ENCODE results near the gene RNF19B.
"Not testable (repeated sequence)": the region's sequence is repeated elsewhere in the genome, so short reads cannot be mapped to it uniquely, and the experiment has no call there.

Gene RNF19B

DNA sequence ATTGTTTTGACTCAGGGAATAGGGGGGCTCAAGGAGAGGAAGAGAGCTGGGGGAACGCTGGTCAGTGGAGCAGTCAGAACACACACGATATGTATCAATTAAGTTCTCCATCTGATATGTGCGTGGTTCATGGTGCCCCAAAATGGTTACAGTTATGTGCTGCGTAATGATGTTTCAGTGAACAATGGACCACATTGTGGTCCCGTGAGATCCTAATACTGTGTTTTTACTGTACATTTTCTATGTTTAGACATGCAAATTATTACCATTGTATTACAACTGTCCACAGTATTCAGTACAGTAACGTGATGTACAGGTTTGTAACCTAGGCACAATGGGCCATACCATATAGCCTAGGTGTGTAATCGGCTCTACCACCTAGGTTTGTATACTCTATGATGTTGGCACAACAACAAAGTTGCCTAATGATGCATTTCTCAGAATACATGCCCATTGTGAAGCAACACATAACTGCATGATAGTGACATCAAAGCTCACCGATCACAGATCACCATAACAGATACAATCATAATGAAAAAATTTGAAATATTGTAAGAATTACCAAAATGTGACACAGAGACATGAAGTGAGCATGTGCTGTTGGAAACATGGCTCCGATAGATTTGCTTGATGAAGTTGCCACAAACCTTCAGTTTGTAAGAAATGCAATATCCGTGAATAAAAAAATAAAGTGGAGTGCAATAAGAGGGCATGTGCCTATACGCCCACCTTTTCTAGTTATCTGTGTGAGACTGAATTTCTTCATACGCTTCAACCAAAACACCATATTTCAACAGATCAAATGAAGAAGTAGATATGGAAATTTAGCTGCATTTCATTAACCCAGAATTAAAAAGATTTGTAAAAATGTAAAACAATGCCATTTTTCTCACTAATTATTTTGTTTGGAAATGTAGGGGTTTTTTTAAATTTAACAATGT lies 48.6 kb downstream of the RNF19B start:
- DNase-seq (ENCODE audit: low spot score in 2 of 2): no peak
- no peak for ATAC-seq
- Mint-ChIP-seq H3K27ac (no peak overlapping the region), H3K9me3 (no peaks in the 10 kb centered on the region), H3K4me1 (peaks cover 16% of the 10 kb centered on the region), H3K4me3 (no peak overlapping the region), H3K36me3 (no peaks in the 10 kb centered on the region)

DNA sequence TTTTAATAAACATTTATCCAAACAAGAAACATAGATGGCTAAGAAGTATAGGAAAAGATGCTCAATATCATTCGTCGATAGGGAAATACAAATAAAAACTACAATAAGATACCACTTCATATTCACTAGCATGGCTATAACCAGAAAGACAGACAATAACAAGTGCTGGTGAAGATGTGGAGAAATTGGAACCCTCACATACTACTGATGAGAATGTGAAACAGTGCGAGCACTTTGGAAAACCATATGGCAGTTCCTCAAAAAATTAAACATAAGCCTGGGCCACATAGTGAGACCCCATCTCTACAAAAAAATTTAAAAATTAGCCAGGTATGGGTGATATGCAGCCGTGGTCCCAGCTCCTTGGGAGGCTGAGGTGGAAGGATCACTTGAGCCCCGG lies 54.3 kb downstream of the RNF19B start:
- DNase-seq (ENCODE audit: low spot score in 2 of 2) (no peak), ATAC-seq (no peak)
- H3K27ac Mint-ChIP-seq: no peak overlapping the region
- H3K4me1 Mint-ChIP-seq: no peaks in the 10 kb centered on the region
- H3K9me3 Mint-ChIP-seq: no peaks in the 10 kb centered on the region
- no peaks in the 10 kb centered on the region for H3K36me3 Mint-ChIP-seq
- no peak overlapping the region for H3K4me3 Mint-ChIP-seq

DNA sequence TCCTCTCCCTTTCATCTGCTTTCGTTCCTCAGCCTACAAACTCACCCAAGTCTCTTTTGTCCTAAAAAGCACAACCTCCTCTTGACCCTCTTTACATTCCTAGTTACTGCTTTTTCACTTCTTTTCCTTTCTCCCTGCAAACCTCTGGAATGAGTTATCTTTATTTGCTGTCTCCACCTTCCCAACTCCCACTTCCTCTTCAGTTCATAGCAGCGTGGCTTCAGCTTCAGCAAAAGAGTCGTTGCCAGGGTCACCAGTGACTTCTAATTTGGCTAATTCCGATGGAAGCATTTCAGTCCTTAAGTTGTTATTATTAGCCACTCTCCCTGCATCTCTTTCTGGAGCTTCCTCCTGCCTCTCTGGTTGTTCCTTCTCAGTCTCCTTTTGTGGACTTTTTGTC lies 57.2 kb downstream of the RNF19B start:
- no peaks in the 10 kb centered on the region for H3K36me3 Mint-ChIP-seq
- no peaks in the 10 kb centered on the region for H3K4me1 Mint-ChIP-seq
- DNase-seq (ENCODE audit: low spot score in 2 of 2) (no peak), ATAC-seq (no peak)
- H3K9me3 Mint-ChIP-seq: no peaks in the 10 kb centered on the region
- H3K27ac Mint-ChIP-seq: no peak overlapping the region
- no peak overlapping the region for H3K4me3 Mint-ChIP-seq

DNA sequence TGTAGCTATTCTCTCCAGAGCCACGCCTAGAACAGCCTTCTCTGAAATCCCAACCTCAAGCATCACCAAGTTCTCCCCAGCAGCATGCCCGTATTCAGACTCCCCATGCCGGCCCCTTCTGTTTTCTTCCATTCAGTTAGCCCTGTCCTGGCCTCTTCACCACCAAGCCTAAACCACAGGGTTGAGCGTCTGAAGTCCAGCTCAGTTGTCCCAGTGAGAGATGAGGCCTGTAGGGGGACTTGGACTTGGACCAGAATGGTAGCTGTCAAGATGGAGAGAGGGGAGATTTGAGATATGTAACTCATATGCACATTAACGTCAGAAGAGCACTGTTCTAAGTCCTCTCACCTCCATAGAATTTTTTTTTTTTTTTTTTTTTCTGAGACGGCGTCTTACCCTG lies 58.0 kb downstream of the RNF19B start:
- Mint-ChIP-seq H3K27ac (no peak overlapping the region), H3K36me3 (no peaks in the 10 kb centered on the region)

DNA sequence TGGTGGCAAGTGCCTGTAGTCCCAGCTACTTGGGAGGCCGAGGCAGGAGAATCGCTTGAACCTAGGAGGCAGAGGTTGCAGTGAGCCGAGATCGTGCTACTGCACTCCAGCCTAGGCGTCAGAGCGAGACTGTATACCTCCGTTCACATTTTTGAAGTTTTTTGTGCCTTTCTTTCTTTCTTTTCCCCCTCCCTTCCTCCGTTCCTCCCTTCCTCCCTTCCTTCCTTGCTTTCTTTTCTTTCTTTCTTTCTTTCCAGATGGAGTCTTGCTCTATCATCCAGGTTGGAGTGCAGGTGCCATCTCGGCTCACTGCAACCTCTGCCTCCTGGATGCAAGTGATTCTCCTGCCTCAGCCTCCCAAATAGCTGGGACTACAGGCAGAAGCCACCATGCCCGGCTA lies 59.0 kb downstream of the RNF19B start:
- H3K4me1 Mint-ChIP-seq; ATAC-seq; H3K36me3 Mint-ChIP-seq; H3K27ac Mint-ChIP-seq; H3K9me3 Mint-ChIP-seq; DNase-seq (ENCODE audit: low spot score in 2 of 2); H3K4me3 Mint-ChIP-seq: not testable (repeated sequence)

More for the DNA sequence above, 58.0 kb downstream of the RNF19B start:
- no peaks in the 10 kb centered on the region for H3K4me1 Mint-ChIP-seq
- ATAC-seq (no peak), DNase-seq (ENCODE audit: low spot score in 2 of 2) (no peak)
- H3K4me3 Mint-ChIP-seq: no peak overlapping the region
- no peaks in the 10 kb centered on the region for H3K9me3 Mint-ChIP-seq

DNA sequence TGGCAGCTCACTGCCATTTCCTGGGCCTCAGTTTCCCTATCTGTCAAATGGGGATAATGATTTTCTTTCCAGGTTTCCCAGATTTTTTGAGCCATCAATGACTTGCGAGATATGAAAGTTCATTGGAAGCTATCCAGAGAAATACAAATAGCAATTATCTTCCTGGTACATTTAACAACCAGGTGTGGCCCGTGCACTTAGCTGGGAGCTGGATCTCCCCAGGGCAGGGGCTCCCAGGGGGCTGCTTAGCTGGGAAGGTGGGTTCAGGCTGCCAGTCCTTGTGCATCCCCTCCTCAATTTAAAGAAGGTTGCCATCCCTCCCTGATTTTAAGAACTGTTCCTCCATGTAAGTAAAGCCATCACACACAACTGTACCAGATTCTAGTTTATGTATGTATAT lies 59.8 kb downstream of the RNF19B start:
- Mint-ChIP-seq H3K4me1 (peaks cover 5% of the 10 kb centered on the region), H3K4me3 (no peak overlapping the region), H3K27ac (no peak overlapping the region), H3K9me3 (no peaks in the 10 kb centered on the region), H3K36me3 (no peaks in the 10 kb centered on the region)
- ATAC-seq (no peak), DNase-seq (ENCODE audit: low spot score in 2 of 2) (no peak)

DNA sequence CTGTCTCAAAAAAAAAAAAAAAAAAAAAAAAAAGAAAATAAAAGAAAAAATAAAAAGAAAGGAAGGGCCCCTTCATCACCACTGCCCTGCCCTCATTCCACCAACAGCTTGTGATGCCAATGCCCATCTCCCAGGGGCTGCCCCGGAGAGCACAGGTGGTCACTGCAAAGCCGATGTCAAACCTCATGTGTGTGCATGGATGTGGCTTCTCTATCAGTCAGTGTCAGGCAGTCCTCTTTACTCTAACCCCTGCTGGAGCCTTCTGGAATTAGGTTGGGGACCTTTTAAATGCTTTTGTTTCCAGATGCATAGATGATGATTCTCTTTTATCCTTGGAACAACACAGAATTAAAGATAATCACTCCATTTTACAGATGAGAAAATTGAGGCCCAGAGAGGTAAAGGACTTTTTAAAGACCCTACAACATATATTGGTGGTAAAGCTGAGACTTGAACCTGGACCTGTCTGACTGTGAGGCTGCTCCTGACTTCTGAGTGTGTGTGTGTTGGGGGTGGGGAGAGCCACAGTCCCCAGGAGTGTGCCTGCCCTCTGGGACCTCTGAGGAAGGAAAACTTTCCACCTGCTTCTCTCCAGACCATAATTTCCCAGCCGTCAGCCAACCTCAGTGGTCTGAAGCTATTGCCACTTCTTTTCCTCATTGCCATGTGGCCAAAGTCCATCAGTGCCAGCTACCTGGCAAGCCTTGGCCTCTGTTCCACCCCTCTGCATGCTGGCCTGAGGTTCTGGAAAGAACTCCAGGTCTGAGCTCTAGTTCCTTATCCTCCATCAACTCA lies 60.4 kb downstream of the RNF19B start:
- H3K36me3 Mint-ChIP-seq: no peaks in the 10 kb centered on the region
- DNase-seq (ENCODE audit: low spot score in 2 of 2) (no peak), ATAC-seq (no peak)
- H3K9me3 Mint-ChIP-seq: no peaks in the 10 kb centered on the region
- H3K4me1 Mint-ChIP-seq: peaks cover 5% of the 10 kb centered on the region
- no peak overlapping the region for H3K4me3 Mint-ChIP-seq
- H3K27ac Mint-ChIP-seq: no peak overlapping the region

DNA sequence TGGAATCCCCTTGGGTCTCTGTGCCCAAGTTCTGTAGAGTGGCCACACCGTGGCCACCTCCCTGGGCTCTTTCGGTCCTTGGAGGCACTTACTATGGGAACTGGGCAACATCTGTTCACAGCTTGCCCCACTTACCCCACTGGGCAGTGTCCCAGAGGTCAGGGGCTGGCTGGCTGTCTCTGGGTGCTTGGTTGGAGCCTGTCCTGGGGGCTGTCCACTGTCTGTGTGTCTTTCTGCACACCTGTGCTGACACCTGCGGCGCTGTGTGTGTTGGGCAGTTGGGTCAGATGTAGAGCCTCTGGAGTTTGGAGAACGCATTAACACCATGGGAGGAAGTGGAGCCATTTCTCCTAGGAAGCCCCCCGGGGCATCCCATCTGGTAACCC lies 62.1 kb downstream of the RNF19B start:
- no peak overlapping the region for H3K27ac Mint-ChIP-seq
- H3K4me3 Mint-ChIP-seq: peak overlapping the region; percentile 73
- peaks cover 5% of the 10 kb centered on the region for H3K4me1 Mint-ChIP-seq
- H3K9me3 Mint-ChIP-seq: no peaks in the 10 kb centered on the region
- ATAC-seq (no peak), DNase-seq (ENCODE audit: low spot score in 2 of 2) (no peak)
- H3K36me3 Mint-ChIP-seq: no peaks in the 10 kb centered on the region

DNA sequence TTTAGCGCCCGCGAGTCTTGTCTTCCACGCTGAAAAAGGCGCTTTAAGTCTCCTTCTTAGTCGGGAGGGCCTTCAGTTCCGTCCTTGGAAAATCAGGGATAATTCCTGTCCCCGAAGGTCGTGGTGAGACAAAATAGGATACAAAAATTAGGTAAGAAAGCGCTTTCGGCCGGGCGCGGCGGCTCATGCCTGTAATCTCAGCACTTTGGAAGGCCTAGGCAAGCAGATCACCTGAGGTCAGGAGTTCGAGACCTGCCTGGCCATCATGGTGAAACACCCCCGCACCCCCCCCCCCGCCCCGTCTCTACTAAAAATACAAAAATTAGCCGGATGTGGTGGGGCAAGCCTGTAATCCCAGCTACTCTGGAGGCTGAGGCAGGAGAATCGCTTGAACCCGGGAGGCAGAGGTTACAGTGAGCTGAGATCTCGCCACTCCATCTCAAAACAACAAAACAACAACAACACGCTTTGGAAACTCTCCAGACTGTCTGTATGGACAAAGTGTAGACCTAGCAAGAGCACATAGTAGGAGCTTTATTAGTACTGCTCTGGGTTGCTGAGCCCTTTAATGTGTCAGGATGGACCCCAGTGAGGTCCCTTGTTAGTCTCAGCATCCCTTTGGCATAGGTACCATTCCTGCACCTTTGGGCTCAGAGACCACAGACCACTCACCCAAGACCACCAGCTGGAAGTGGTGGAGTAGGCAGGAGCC lies 62.6 kb downstream of the RNF19B start:
- Mint-ChIP-seq H3K4me1 (peaks cover 5% of the 10 kb centered on the region), H3K9me3 (no peaks in the 10 kb centered on the region), H3K4me3 (peak overlapping the region; percentile 73), H3K36me3 (no peaks in the 10 kb centered on the region), H3K27ac (no peak overlapping the region)
- ATAC-seq (no peak), DNase-seq (ENCODE audit: low spot score in 2 of 2) (no peak)

DNA sequence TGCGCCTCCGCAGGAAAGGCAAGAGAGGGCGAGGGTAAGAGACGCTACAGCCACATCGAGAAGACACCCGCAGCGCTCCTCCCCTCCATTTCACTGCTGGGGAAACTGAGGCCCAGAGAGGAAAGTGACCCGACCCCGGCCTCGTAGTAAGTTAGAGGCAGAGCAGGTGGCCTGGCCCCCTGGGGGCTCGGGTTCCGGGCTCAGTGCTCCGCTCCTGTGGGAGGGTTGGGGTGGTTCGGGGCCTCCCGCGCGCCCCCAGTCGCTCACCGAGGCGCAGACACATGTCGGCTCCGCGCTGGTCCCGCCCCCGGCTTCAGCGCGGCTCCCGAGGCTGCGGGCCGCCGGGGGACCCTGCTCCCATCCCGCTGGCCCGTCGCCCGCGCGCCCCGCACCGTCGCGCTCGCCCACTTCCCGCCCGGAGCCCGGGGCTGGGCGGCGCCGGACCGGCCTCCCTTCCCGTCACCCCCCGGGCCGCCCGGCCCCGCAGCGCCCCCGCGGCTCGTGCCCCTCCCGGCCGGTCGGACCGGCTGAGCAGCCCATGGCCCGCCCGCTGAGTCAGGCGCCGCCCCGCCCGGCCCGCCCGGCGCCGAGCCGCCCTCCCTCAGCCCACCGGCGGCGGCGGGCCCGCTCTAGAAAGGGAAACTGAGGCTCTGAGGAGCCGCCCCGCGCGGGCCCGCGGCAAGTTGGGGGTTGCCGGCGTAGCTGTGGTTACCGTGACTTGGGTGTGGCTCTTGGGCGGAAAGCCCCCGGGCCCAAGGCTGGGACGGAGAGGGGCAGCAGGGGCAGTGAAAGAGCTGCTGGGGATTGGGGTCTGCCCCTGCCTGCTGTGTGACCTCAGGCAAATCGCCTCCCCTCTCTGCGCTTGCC lies 63.4 kb downstream of the RNF19B start, which contains the start of gene TMEM54:
Gene TMEM54 (minus strand): TSS at position 434 of the 867 bp plus-strand sequence. CDS start 151 bp downstream, at position 283.
- no peak within 1 kb of the TSS for H3K27ac Mint-ChIP-seq
- H3K9me3 Mint-ChIP-seq: no peaks in the 10 kb centered on the region
- DNase-seq (ENCODE audit: low spot score in 2 of 2) (peak in 1 of 2 donors; percentile 28), ATAC-seq (peak; percentile 75)
- H3K36me3 Mint-ChIP-seq: no peaks in the 10 kb centered on the region
- H3K4me1 Mint-ChIP-seq: peaks cover 5% of the 10 kb centered on the region
- peak within 1 kb of the TSS; percentile 73 for H3K4me3 Mint-ChIP-seq

DNA sequence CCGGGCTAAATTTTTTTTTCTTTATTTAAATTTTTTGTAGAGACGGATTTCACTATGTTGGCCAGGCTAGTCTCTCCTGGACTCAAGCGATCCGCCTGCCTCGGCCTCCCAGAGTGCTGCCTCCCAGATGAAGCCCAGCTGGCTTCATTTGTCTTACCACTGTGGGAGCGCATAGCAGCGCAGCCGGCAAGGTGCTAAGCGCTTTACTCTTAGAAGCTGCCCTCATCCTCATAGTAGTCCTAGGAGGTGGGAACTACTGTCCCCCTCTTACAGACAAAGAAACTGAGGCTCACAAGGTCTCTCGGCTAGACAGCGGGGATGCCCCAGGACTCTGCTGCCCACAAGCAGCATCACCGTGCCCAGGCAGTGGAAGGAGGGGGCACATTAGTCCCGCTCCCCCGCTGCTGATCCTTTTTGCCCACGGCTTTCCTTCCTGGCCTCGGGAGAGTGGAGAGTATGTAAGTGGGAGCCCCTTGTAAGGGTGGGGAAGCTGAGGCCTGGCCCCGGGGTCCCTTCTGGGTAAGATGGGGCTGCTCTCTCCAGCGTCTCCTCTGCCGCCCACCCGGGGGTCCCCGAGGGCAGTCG lies 64.1 kb downstream of the RNF19B start:
- H3K4me3 Mint-ChIP-seq: peak overlapping the region; percentile 73
- no peaks in the 10 kb centered on the region for H3K9me3 Mint-ChIP-seq
- DNase-seq (ENCODE audit: low spot score in 2 of 2): no peak
- peaks cover 5% of the 10 kb centered on the region for H3K4me1 Mint-ChIP-seq
- no peak for ATAC-seq
- no peaks in the 10 kb centered on the region for H3K36me3 Mint-ChIP-seq
- H3K27ac Mint-ChIP-seq: no peak overlapping the region

DNA sequence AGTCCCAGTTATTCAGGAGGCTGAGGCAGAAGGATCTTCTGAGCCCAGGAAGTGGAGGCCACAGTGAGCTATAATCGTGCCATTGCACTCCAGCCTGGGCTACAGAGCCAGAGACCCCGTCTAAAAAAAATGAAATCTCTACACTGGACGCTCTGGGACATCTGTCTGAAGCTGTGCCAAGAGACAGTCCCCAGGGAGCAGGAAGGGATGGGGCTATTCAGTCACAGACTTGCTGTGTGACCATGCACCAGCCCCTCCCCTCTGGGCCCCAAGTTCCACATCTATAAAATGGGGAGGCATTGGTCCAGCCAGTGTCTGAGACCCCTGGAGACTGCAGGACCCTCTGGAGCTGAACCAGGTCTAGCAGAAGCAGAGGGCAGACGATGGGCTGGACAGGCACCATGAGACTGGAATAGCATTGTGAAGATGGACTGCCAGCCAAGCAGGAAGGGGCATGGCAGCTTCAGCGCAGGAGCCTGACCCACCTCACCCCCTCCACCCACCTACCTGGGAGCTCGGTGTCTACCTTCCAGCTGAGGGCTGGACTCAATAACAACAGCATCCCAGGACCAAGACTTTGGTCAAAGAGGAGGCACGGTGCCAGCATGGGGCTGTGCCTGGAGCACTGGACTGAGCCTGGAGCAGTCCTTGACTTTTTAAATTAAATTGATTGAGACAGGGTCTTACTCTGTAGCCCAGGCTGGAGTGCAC lies 64.9 kb downstream of the RNF19B start:
- Mint-ChIP-seq H3K27ac (no peak overlapping the region), H3K9me3 (no peaks in the 10 kb centered on the region), H3K4me3 (no peak overlapping the region), H3K4me1 (peaks cover 5% of the 10 kb centered on the region), H3K36me3 (no peaks in the 10 kb centered on the region)
- ATAC-seq: no peak
- no peak for DNase-seq (ENCODE audit: low spot score in 2 of 2)

DNA sequence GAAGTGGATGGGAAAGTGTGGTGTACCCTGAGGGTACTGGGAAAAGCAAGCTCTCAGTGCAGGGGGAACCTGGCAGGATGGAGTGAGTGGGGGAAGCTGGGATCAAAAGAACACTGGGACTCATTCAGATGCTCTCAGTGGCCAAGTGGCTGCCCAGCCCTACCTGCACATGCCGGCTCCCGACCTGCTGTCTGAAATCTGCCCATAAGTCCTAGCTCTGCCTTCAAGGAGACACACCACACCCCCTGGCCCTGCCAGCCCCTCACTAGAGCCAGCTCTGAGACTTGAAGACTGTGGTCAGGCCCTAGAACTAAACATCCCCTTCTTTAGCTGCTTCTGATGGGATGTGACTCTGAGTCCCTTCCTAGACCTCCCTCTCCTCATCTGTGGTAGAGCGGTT lies 65.7 kb downstream of the RNF19B start:
- Mint-ChIP-seq H3K4me1 (peaks cover 5% of the 10 kb centered on the region), H3K9me3 (no peaks in the 10 kb centered on the region), H3K4me3 (no peak overlapping the region), H3K27ac (no peak overlapping the region), H3K36me3 (no peaks in the 10 kb centered on the region)
- ATAC-seq (no peak), DNase-seq (ENCODE audit: low spot score in 2 of 2) (no peak)

DNA sequence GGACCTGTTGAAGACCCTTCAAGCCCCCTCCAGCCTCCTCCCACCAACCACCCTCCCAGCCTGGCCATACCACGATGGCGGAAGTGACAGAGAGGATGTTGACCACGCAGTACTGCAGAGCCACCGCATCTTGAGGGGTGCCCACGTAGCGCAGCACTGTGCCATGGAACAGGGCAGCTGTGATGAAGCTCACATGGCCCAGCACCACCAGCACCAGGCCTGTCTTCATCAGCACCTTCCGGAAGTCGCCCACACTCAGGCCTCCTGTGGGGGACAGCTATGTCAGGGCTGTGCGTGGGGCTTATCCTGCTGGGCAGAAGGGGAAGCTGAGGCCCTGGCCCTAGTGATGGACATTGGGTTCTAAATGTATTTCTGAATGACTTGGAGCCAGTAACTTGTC lies 66.6 kb downstream of the RNF19B start:
- Mint-ChIP-seq H3K27ac (no peak overlapping the region), H3K4me1 (peaks cover 5% of the 10 kb centered on the region), H3K36me3 (no peaks in the 10 kb centered on the region), H3K9me3 (no peaks in the 10 kb centered on the region), H3K4me3 (no peak overlapping the region)
- ATAC-seq (no peak), DNase-seq (ENCODE audit: low spot score in 2 of 2) (no peak)
